Measurements from ENCODE around the gene MICA.
"Not testable (repeated sequence)": the region's sequence is repeated elsewhere in the genome, so short reads cannot be mapped to it uniquely, and the experiment has no call there.

Gene MICA

DNA sequence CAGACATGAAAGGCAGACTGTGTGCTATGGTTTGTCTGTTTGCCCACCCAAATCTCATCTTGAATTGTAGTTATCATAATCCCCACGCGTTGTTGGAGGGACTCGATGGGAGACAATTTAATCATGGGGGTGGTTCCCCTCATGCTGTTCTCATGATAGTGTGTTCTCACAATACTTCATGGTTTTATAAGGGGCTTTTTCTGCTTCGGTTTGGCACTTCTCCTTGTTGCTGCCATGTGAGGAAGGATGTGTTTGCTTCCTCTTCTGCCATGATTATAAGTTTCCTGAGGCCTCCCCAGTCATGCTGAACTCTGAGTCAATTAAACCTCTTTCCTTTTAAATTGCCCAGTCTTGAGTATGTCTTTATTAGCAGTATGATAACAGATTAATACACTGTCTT is 47.4 kb downstream of the MICA start:
- TF ChIP-seq ZNF274 (IDR thresholded peaks at IDR 0.05; ENCODE audit: low read depth, low read length), result no peak
- H3K4me3 ChIP-seq (ENCODE audit: low read length), result no peak overlapping the region

DNA sequence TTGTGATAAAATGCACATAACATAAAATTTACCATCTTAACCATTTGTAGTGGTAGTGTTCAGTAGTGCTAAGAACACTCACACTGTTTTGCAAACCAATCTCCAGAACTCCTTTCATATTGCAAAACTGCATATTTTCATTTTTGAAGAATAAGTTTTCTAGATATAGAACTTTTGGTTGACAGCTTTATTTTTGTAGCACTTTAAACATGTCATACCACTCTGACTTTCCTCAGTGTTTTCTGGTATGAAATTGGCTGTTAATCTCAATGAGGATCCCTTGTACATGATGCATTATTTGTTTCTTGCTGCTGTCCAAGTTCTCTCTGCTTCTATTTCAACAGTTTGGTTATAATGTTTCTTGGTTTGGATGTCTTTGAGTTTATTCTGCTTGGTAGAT is 49.5 kb downstream of the MICA start:
- TF ChIP-seq ZNF274 (IDR thresholded peaks at IDR 0.05; ENCODE audit: low read depth, low read length), result no peak
- H3K4me3 ChIP-seq (ENCODE audit: low read length), result no peak overlapping the region

DNA sequence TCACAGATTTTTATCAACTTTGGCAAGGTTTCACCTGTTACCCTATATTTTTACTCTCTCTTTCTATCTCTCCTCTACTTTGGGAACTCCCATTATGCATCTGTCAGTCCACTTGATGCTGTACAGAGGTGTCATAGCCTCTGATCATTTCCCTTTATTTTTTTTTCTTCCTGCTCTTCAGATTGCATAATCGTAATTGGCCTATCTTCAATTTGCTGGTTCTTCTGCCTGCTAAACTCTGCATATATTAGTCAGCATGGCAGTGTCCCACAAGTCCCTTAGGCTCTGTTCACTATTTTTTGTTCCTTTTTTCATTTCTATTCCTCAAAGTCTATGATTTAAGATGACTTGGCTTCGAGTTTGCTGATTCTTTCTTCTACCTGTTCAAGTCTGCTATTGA is 49.9 kb downstream of the MICA start:
- no peak for TF ChIP-seq ZNF274 (IDR thresholded peaks at IDR 0.05; ENCODE audit: low read depth, low read length)
- H3K4me3 ChIP-seq (ENCODE audit: low read length), result no peak overlapping the region

DNA sequence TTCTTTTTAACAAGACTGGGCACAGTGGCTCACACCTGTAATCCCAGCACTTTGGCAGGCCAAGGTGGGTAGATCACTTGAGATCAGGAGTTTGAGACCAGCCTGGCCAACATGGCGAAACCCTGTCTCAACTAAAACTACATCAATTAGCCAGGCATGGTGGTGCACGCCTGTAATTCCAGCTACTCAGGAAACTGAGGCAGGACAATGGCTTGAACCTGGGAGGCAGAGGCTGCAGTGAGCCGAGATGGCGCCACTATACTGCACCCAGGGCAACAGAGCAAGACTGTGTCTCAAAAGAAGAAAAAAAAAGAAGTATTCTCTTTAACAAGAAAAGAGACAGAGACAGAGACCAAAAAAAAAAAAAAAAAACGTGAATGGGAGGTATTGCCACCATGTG is 56.5 kb downstream of the MICA start:
- H3K4me3 ChIP-seq (ENCODE audit: low read length), result not testable (repeated sequence)

DNA sequence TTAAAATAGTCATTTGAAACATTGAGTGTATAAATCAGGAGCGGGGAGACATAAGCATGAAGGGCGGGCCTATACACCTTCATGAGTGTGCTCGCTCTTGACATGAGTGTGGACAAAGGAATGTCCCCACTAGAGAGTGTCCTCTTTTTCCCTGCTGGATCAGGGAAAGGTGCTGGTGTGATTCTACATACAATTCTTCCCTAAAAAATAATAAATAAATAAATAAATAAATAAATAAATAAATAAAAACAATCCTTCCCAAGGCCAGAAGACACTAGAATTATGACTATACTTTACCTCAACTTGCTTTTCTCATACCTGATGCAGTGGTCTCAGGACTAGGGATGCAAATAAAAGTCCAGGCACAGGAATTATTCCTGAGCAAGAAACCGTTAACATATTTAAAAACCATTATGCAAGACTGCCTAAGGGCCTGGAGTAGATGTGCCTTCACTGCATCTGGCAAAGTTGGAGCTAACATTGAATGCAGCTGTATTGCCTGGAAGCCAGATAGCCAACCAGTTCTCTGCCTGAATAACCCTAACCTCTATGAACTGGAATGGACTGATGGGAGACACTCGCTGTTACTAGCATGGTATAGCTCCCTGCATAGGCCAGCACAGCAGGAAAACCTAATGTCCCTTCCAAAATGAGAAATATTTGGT is 57.1 kb downstream of the MICA start:
- no peak for TF ChIP-seq ZNF274 (IDR thresholded peaks at IDR 0.05; ENCODE audit: low read depth, low read length)

DNA sequence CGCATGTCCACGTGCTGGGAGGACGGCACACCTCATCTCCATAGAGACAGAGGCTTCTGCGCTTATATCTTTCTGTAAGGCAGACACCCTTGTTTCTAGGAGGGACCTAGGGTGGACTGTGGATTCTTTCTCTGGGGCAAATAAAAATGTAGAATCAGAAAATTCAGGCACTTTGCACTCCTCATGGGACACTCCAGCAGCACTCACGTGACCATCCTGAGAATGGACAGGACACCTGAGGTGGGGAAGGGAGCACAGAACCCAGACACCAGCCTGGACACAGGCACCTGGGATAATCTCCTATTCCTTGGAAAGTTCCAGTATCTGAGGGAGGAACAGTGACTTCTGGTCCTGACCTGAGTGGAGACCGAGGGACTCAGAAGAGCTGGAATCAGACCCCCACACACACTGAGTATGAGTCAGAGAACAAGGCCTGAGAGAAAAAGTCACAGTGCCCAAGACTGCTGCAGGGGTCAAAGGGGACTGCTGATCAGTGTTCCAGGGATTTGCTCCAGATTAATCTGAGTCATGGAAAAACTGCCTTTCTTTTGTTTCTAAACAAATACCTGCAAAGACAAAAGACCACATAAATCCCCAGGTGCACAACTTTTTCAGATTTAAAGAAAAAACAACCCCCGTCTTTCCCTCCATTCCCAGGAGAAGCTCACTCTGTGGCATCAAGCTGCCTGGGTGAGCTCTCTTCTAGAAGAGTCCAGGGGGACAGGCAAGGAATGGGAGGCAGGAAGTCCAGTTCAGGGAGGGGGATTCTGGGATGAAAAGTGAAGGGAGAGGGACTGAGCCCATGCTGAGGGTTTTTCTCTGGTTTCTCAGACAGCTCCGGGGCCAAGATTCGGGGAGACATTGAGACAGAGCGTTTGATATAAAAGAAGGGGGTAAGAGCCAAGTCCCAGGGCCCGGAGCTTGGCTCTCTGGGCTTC is 58.9 kb downstream of the MICA start:
- peak overlapping the region; percentile 87; the same call in 1 of the 2 replicates for H3K4me3 ChIP-seq (ENCODE audit: low read length)
- no peak for TF ChIP-seq ZNF274 (IDR thresholded peaks at IDR 0.05; ENCODE audit: low read depth, low read length)

More for the DNA sequence above, 57.1 kb downstream of the MICA start:
- no peak overlapping the region for H3K4me3 ChIP-seq (ENCODE audit: low read length)

DNA sequence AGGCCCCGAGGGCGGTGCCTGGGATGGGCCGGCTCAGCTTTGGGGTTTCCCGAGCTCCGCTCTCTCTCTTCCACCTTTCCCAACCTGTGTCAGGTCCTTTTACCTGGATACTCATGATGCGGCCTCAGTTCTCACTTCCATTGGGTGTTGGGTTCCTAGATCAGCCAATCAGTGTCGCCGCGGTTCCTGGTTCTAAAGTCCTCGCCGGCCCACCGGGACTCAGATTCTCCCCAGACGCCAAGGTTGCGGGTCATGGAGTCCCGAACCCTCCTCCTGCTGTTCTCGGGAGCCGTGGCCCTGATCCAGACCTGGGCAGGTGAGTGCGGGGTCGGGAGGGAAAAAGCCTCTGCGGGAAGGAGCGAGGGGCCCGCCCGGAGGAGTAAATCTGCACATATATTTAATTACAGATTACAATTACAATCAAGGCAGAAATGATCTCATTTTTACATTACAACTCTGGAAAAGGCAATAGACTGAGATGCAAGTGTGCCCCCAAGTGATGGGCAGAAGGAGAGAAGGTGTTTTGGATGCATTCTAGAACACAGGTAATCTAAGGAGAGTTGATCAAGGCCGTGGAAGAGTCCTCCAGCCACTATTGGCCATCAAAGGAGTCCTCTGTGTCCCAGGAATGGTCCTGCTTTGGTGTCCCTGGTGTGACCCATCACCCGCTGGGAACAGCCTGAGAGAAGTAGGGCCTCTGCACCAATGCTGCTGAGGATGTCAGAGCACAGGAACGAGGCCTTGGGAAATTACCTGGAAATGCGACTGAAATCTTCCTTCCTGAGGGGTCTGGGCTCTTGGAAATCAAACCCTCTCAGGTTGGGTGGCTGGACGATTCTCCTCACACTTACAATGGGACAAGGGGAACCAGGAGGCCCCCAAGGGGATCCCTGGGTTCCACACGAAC is 59.8 kb downstream of the MICA start:
- TF ChIP-seq ZNF274 (IDR thresholded peaks at IDR 0.05; ENCODE audit: low read depth, low read length), result no peak

DNA sequence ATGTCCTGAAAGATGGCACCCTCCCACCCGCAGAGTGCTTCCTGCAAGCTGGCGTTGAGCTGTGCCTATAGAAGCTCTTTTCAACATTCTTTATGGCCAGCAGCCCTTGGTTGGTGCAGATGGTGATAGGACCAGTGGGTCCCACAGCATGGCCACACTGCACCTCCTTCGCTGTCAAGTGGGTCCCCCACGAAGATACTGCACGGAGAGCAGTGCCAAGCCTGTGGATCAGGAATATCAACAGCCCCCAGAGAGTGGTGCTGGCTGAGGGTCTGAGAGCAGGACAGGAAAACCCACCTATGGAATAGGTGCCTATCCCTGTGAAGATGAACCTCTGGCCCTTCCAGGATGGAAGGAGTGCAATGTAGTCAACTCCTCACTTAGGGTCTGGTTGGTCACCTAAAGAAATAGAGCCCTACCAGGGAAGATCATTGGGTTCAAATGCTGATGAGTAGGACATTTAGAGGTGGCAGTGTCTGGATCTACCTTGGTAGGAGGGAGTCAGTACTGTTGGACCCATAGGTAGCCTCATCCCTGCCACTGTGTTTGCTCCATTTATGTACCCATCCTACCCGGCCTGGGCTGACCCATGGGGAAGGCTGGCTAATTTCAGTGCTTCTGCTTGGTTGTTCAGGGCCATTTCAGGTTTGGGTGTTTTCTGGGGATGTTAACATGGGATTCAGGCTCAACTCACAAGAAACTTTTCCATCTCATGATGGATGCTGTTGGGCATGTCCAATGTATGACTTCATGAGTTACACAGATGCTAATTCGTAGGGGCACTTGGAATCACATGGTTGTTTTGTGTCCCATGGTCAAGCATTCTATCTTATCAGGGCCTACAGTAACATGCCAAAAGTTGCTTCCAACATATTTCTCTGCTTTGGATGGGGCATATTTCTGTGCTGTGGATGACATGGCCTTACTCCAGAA is 61.1 kb downstream of the MICA start:
- peak overlapping the region; percentile 87 for H3K4me3 ChIP-seq (ENCODE audit: low read length)
- TF ChIP-seq ZNF274 (IDR thresholded peaks at IDR 0.05; ENCODE audit: low read depth, low read length), result no peak

More for the DNA sequence above, 59.8 kb downstream of the MICA start:
- peak overlapping the region; percentile 87 for H3K4me3 ChIP-seq (ENCODE audit: low read length)

All from GM08714 (cell line).